Activated CD8-positive, alpha-beta memory T cell treated with anti-CD3 and anti-CD28 coated beads, Interleukin-2, amount 10 ng/mL, durations not matched to agents 7 days and 5 days (primary cell): ENCODE data around the gene ZNF740. TPM values are rescaled to one million over a fixed set of nuclear protein-coding genes. Genes with fewer than 3 reads are reported as not detected.
"Not testable (repeated sequence)": the region's sequence is repeated elsewhere in the genome, so short reads cannot be mapped to it uniquely, and the experiment has no call there.

ENCODE experiments used
- ATAC-seq: fragments of 150-1000 bp; cut with Tn5 transposase; one replicate; pipeline ENCODE4 v1.10.0; 2021; ENCODE audit warnings: moderate library complexity
- CTCF ChIA-PET: fragments of 350-600 bp; sonication (Branson Sonifier 250); formaldehyde crosslinking; loops from one replicate; lab custom pipeline; 2021; ENCODE audit warnings: antibody characterized with exemption; lab: Charles Lee
- DNase-seq: peaks from one replicate; pipeline ENCODE4 v3.0.0-alpha.2; 2020
- H3K27ac Mint-ChIP-seq: one replicate; pipeline ENCODE4 v1.8.0; 2021; ENCODE audit warnings: mild to moderate bottlenecking, mixed read lengths
- H3K27me3 Mint-ChIP-seq: one replicate; pipeline ENCODE4 v1.8.0; 2021; ENCODE audit warnings: mixed read lengths
- H3K36me3 Mint-ChIP-seq: one replicate; pipeline ENCODE4 v1.8.0; 2021; ENCODE audit warnings: mild to moderate bottlenecking, mixed read lengths
- H3K4me1 Mint-ChIP-seq: one replicate; pipeline ENCODE4 v1.8.0; 2021; ENCODE audit warnings: mixed read lengths
- H3K4me3 Mint-ChIP-seq: one replicate; pipeline ENCODE4 v1.8.0; 2021; ENCODE audit warnings: mild to moderate bottlenecking, moderate library complexity, mixed read lengths
- H3K9me3 Mint-ChIP-seq: one replicate; pipeline ENCODE4 v1.8.0; 2022; ENCODE audit warnings: low read depth, mixed read lengths
- total RNA-seq, 2 experiments: library from RNA; stranded (reverse); gene quantifications; one replicate each; pipeline ENCODE4 v1.2.3, GENCODE V29; 2021

The ZNF740 gene
- total RNA-seq, 2 experiments from 2014 or later = 35.8 to 47.0 TPM

GRCh38 chr12:53178803-53179202 lies 1.7 kb upstream of the ZNF740 start:
- H3K4me1 Mint-ChIP-seq = peaks cover 48% of the 10 kb centered on the region
- DNase-seq = peak; percentile 37
- ATAC-seq, H3K27me3 Mint-ChIP-seq, H3K9me3 Mint-ChIP-seq: not testable (repeated sequence)
- H3K27ac Mint-ChIP-seq = peak overlapping the region; percentile 98
- peak overlapping the region; percentile 85 for H3K4me3 Mint-ChIP-seq
- peaks cover 19% of the 10 kb centered on the region for H3K36me3 Mint-ChIP-seq
- CTCF ChIA-PET = interaction anchor here (0.8 to 5.9 kb wide), 8 partner anchors 20 to 330 kb away, joined by 3 to 52 read pairs (median 6); partner anchors contain the start of genes AAAS, ESPL1 and SOAT2

GRCh38 chr12:53179687-53180219 lies 769 bp upstream of the ZNF740 start:
- peak overlapping the region; percentile 85 for H3K4me3 Mint-ChIP-seq
- CTCF ChIA-PET = interaction anchor here (0.6 to 5.9 kb wide), 17 partner anchors 15 to 329 kb away, joined by 3 to 52 read pairs (median 8); partner anchors contain the start of genes AAAS, ESPL1, PFDN5 and SOAT2
- H3K27ac Mint-ChIP-seq = peak overlapping the region; percentile 98
- peak; percentile 16 for ATAC-seq
- no peaks in the 10 kb centered on the region for H3K9me3 Mint-ChIP-seq
- DNase-seq = no peak
- H3K4me1 Mint-ChIP-seq = peaks cover 53% of the 10 kb centered on the region
- H3K27me3 Mint-ChIP-seq = no peaks in the 10 kb centered on the region
- H3K36me3 Mint-ChIP-seq = peaks cover 27% of the 10 kb centered on the region

- peak overlapping the region; percentile 98 for H3K27ac Mint-ChIP-seq
- peak overlapping the region; percentile 85 for H3K4me3 Mint-ChIP-seq
- H3K4me1 Mint-ChIP-seq = peaks cover 46% of the 10 kb centered on the region
- no peaks in the 10 kb centered on the region for H3K9me3 Mint-ChIP-seq
- no peaks in the 10 kb centered on the region for H3K27me3 Mint-ChIP-seq
- CTCF ChIA-PET = interaction anchor here (0.6 to 5.9 kb wide), 22 partner anchors 9 to 164 kb away, joined by 3 to 52 read pairs (median 8); partner anchors contain the start of genes AAAS, ESPL1, PFDN5 and SOAT2
- peak; percentile 81 for DNase-seq
- H3K36me3 Mint-ChIP-seq = peaks cover 38% of the 10 kb centered on the region
- peak; percentile 54 for ATAC-seq
Observed at GRCh38 chr12:53180931-53181645, 566 bp downstream of the ZNF740 start.

GRCh38 chr12:53181935-53182334 lies 1.4 kb downstream of the ZNF740 start:
- Mint-ChIP-seq H3K9me3 (no peaks in the 10 kb centered on the region), H3K36me3 (peaks cover 44% of the 10 kb centered on the region), H3K4me3 (peak overlapping the region; percentile 85), H3K27me3 (no peaks in the 10 kb centered on the region), H3K27ac (no peak overlapping the region), H3K4me1 (peaks cover 46% of the 10 kb centered on the region)
- CTCF ChIA-PET = interaction anchor here (1.0 to 5.9 kb wide), 9 partner anchors 13 to 105 kb away, joined by 3 to 52 read pairs (median 13); partner anchors contain the start of gene ESPL1
- DNase-seq (no peak), ATAC-seq (no peak)

- DNase-seq (no peak), ATAC-seq (no peak)
- Mint-ChIP-seq H3K27me3 (no peaks in the 10 kb centered on the region), H3K4me1 (peaks cover 44% of the 10 kb centered on the region), H3K4me3 (peak overlapping the region; percentile 85), H3K36me3 (peaks cover 48% of the 10 kb centered on the region), H3K9me3 (no peaks in the 10 kb centered on the region), H3K27ac (no peak overlapping the region)
- CTCF ChIA-PET = interaction anchor here (1.0 to 5.9 kb wide), 5 partner anchors 15 to 68 kb away, joined by 4 to 52 read pairs (median 19); no protein-coding TSS in a partner anchor
Observed at GRCh38 chr12:53182903-53183302, 2.4 kb downstream of the ZNF740 start.

GRCh38 chr12:53184828-53185227 lies 4.3 kb downstream of the ZNF740 start:
- ATAC-seq (no peak), DNase-seq (no peak)
- peaks cover 33% of the 10 kb centered on the region for H3K4me1 Mint-ChIP-seq
- no peaks in the 10 kb centered on the region for H3K9me3 Mint-ChIP-seq
- no peak overlapping the region for H3K4me3 Mint-ChIP-seq
- H3K27ac Mint-ChIP-seq = no peak overlapping the region
- no peaks in the 10 kb centered on the region for H3K27me3 Mint-ChIP-seq
- CTCF ChIA-PET = interaction anchor here (0.7 to 1.6 kb wide), 6 partner anchors 13 to 69 kb away, joined by 3 read pairs; no protein-coding TSS in a partner anchor
- peaks cover 51% of the 10 kb centered on the region for H3K36me3 Mint-ChIP-seq

- Mint-ChIP-seq H3K27me3 (no peaks in the 10 kb centered on the region), H3K27ac (no peak overlapping the region), H3K9me3 (no peaks in the 10 kb centered on the region), H3K36me3 (peaks cover 57% of the 10 kb centered on the region), H3K4me3 (no peak overlapping the region), H3K4me1 (peaks cover 38% of the 10 kb centered on the region)
- CTCF ChIA-PET = interaction anchor here (0.7 to 1.6 kb wide), 7 partner anchors 9 to 68 kb away, joined by 3 read pairs; no protein-coding TSS in a partner anchor
- DNase-seq (no peak), ATAC-seq (no peak)
Observed at GRCh38 chr12:53185582-53186153, 5.1 kb downstream of the ZNF740 start.

GRCh38 chr12:53186745-53187144 lies 6.2 kb downstream of the ZNF740 start:
- Mint-ChIP-seq H3K27me3 (no peaks in the 10 kb centered on the region), H3K4me1 (peaks cover 40% of the 10 kb centered on the region), H3K27ac (peak overlapping the region; percentile 38), H3K36me3 (peaks cover 61% of the 10 kb centered on the region), H3K9me3 (no peaks in the 10 kb centered on the region), H3K4me3 (no peak overlapping the region)
- ATAC-seq (no peak), DNase-seq (no peak)
- CTCF ChIA-PET = interaction anchor here (0.9 to 7.8 kb wide), 9 partner anchors 9 to 135 kb away, joined by 3 to 67 read pairs (median 4); partner anchors contain the start of genes AAAS, ITGB7, PFDN5 and SOAT2

- H3K36me3 Mint-ChIP-seq = peaks cover 61% of the 10 kb centered on the region
- no peak for ATAC-seq
- H3K9me3 Mint-ChIP-seq = no peaks in the 10 kb centered on the region
Observed at GRCh38 chr12:53187145-53187899, 6.8 kb downstream of the ZNF740 start.

GRCh38 chr12:53190108-53190729 lies 9.7 kb downstream of the ZNF740 start:
- Mint-ChIP-seq H3K36me3 (peaks cover 69% of the 10 kb centered on the region), H3K27me3 (no peaks in the 10 kb centered on the region), H3K4me1 (peaks cover 21% of the 10 kb centered on the region), H3K4me3 (no peak overlapping the region), H3K9me3 (no peaks in the 10 kb centered on the region), H3K27ac (no peak overlapping the region)
- CTCF ChIA-PET = interaction anchor here (0.7 to 7.8 kb wide), 10 partner anchors 9 to 136 kb away, joined by 3 to 67 read pairs (median 4); partner anchors contain the start of genes AAAS, CSAD, ITGB7 and SPRYD3
- DNase-seq = peak; percentile 59
- ATAC-seq = peak; percentile 79

More at GRCh38 chr12:53187145-53187899, 6.8 kb downstream of the ZNF740 start:
- CTCF ChIA-PET = interaction anchor here (0.9 to 7.8 kb wide), 11 partner anchors 8 to 134 kb away, joined by 3 to 67 read pairs (median 4); partner anchors contain the start of genes AAAS, ITGB7, PFDN5 and SOAT2
- H3K4me1 Mint-ChIP-seq = peaks cover 39% of the 10 kb centered on the region
- no peak overlapping the region for H3K27ac Mint-ChIP-seq
- DNase-seq = no peak
- H3K27me3 Mint-ChIP-seq = no peaks in the 10 kb centered on the region
- H3K4me3 Mint-ChIP-seq = no peak overlapping the region

- ATAC-seq (no peak), DNase-seq (no peak)
- H3K4me1 Mint-ChIP-seq = peaks cover 26% of the 10 kb centered on the region
- H3K27me3 Mint-ChIP-seq = no peaks in the 10 kb centered on the region
- H3K9me3 Mint-ChIP-seq = no peaks in the 10 kb centered on the region
- peaks cover 71% of the 10 kb centered on the region for H3K36me3 Mint-ChIP-seq
- no peak overlapping the region for H3K4me3 Mint-ChIP-seq
- peak overlapping the region; percentile 20 for H3K27ac Mint-ChIP-seq
- CTCF ChIA-PET = interaction anchor here (2.0 to 7.8 kb wide), 3 partner anchors 10 to 31 kb away, joined by 9 to 67 read pairs (median 44); partner anchors contain the start of genes CSAD, ITGB7 and ZNF740
Observed at GRCh38 chr12:53191096-53191884, 10.8 kb downstream of the ZNF740 start.
